NCI-H510A (cell line): ENCODE data around the gene COL23A1.

ENCODE experiments used
- DNase-seq: peaks from one replicate; lab custom pipeline; 2025; lab: John Stamatoyannopoulos, UW

The COL23A1 gene

DNA sequence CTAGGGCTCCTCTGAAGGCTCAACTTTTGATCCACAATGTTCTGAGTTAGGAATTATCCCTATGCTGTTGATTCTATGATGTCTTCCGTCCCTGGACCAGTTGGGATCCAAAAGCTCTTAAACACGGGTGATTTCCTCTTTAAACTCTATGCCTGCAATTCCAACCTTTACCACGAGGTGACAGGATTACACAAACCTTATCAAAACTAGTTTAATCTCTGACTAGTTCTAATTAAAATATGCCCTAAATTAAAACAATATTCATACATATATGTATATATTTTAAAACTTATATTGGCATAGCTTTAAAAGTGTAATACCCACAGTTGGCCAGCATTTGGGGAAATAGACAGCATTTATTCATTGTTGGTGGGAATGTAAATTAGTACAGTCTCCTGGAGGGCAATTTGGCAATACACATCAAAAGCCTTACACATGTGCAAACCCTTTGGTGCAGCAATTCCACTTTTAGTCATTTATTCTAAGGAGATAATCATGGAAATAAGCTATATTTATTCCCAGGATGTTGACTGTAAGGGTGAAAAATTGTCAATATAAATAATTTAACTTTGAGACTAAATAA, 306.0 kb downstream of the COL23A1 start:
- DNase-seq: no peak

DNA sequence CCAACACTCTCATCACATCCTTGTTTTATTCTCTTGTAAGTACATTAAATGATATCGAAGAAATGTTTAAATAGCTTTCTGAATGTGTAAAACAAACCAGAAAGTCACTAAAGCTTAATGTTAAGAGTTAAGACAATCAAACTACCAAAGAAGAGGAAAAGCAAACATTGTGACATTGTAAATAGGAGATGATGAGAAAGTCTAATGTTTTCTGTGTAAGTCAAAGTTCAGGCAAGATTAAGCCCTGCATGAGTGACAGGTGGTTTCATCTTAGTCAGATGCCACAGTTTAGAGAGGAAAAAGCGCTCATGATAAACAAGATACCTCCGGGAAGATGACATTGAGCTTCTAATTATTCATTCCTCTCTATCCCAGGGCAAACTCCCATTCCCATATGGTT, 306.7 kb downstream of the COL23A1 start:
- no peak for DNase-seq

DNA sequence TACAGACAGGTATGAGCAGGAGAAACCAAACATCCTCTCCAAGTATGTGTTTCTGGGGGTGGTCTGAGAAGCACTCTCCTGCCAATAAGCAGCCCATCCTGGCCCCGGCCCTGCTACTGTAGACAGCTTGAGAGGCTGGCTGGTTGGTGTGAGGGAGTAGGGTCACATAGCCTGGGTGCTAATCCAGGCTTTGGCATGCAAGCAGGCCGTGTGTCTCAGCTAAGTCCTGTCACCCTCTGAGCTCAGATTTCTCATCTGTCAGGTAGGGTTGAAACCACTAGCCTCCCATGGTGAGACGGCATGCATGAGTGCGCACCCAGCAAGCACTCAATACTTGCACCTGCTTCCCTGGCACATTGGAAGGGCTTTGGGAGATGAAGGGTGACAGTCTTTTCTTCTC, 307.8 kb downstream of the COL23A1 start:
- no peak for DNase-seq

DNA sequence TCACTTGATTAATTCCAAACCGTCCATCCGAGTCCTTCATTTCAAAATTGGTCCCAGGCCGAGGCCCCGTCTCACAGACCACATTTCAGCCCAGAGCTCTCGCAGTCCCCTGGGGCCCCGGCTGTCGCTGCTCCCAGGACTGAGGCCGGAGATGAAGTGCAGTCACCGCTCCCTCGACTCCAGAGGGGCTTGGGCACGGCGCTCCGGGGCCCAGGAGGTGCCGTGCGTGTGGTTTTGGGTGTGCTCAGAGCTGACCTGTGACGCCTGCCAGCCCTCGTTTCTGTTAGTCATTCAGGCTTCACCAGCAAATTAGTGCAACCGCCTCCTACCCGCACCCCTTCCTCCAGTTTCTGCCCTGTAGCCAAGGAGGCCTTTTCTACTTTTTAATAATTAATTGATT, 308.9 kb downstream of the COL23A1 start:
- no peak for DNase-seq

DNA sequence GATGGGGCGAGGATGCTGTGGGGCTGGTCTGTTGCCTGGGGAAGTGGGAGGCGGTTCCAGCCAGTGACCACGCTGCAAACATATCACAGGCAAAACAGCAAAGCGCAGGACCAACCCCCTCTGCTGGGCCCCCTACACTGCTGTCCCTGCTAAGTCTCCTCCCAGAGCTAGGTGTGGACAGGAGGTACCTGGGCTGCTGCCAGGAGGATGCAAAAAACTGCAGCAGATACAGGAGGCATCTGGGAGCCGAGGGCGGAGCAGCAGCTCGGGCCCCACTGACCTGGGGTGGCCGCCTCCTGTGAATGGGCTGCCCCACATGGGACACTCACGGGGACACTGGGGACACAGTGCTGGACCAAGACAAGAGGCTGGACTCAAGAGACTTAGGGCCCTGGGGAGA, 309.6 kb downstream of the COL23A1 start:
- DNase-seq: no peak

DNA sequence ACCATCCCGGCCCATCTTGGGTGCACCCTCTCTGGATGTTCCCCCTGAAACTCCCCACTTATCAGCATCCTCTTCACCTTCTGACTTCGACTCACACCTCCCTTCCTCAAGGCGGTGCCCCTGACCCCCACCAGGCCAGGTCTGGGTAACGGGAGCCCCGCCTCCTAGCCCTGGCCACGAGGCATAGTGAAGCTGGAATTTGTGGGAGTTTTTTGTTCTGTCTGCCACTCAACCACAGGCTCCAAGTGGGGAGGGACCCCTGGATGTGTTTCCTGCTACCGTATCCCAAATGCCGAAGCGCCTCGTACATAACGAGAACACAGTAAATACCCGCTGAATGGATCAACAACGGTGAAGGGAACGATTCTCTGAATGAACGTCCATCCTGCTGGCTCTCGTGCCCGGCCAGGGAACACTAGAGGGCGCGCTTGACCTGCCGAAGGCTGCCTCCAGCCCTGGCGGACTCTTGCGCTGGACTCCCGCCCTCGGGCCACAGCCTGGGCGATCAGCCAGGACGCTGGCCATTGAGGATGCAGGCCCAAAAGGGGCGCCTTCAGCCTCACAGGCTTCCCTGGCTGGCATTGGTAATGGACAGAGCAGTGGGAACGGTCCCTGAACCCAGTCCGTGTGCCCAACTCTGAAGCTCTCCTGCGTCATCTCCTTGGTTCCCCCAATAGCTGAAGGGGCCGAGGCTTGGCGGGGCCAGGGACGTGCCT, 310.3 kb downstream of the COL23A1 start:
- no peak for DNase-seq

DNA sequence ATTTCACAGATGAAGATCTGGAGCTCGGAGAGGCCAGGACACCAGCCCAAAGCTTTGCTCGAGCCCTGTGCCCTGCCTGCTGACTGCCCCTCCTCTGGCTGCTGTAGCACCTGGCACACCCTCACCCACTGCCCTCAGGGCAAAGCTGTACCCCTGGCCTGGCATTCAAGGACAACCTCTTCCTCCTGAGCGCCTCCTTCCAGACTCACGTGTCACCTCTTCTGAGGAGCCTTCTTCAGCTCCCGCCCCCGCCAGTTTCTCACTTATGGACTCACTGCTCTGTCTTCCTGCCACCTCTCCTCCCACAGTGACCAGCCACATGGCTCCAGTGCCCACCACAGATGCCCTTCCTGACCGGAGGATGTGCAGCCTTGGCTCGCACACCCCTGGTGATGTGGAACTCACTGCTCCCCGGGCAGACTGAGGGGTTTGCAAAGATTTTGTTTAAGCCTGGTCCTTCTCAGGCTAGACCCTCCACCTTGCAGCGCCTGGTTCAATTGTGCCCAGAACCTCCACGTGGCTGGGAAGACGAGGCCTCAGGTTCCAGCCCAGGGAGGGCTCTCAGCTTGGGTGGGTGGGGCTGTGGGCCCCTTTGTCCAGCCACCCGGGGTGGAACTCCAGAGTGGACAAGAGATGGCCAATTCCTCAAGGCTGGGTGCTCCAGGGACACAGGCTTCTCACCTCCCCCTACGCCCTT, 311.0 kb downstream of the COL23A1 start:
- no peak for DNase-seq

DNA sequence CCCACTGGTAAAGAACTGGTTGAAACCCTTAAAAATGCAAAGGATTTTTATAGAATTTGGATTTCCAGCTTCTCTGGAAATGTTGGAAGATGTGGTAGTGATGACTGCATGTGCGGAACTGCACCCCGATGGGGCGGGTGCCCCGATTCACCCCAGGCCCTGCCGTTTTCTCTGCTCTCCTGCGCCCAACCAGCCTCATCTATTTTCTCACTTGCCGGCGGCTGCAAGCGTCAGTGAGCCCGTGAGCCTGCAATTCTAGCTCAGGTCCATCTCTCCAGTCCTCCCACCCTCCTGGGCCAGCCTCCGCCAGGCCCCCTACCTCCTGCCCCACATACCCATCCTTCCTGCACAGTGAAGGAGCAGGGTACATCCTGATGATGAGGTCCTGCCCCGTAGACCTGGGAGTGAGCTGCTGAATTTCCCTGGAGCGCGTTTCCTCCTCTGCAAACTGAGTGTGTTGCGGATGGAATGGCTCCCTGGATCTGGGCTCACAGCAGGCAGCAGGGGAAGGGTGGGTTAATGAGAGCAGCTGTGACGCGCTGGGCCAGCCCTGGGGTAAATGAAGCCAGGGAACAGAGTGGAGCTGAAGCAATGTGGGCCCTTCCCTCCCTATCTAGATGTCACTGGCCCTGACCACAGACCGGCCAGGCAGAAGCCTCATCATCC, 311.7 kb downstream of the COL23A1 start:
- no peak for DNase-seq

DNA sequence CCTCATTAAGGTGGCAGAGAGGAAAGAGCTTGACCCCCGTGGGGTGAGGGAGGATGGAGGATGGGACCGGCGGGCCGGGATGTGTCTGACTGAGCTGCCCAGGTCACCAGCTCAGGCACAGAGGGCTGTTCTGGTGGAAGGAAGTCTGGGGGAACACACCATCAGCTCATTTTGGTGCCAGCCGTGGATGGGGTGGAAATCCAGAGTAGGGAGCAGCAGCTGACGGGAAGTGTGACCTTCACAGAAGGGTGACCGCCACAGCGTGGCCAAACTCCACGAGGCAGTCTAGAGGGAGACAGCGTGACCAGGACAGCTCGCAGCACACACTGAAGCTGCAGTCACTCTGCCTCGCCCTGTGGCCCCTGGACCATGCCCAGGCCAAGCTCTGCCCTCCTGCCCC, 312.3 kb downstream of the COL23A1 start:
- DNase-seq: no peak

DNA sequence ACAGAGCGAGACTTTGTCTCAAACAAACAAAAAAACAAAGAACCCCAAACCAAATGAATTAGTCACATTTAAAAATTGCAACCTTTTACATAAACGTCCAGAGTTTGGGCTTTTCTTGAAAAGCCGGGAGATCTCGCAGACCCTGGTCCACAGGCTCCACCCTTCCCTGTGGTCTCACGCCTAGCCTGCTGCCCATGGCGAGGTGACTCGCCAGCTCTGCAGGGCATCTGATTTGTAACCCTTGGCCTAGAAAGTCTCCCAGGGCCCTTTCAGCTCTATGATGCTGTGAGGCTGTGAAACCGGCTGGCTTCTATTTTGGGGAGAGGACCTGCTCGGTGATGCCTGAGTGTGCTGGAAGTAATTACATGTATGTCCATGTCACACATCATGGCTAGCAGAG, 312.8 kb downstream of the COL23A1 start:
- DNase-seq: no peak

DNA sequence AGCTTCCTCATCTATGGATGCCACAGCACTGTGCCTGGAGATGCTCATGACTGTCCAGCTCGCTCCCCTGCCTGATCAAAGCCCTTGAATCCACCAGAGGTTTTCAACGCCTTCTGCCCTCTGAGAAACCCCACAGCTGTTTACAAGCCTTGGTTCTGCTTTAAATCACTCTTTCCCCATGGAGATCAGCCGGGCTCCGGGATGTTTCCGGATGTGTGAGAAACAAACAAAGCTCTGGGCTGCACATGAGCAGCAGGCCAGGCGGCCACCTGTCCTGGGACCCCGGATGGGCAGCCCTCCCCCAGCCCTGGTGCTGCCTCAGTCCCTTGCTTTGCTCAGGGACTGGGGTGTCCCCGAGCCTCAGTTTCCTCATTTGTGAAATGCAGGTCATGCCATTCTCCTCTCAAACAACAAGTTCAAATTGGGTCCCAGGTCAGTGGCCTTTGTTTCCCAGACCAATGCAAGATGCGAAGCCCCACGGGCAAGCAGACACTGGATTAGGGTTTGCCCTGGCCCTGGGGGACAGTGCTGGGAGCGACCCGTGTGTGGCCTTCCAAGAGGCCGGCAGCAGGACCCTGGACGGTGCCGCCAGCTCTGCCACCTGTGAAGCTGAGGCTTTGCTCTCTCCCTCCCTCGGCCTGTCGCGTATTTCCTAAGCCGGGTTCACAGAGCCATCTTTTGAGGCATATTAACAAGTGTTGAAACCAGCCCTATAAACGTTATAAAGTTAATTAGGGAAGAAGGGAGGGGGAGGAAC, 315.2 kb downstream of the COL23A1 start:
- no peak for DNase-seq

DNA sequence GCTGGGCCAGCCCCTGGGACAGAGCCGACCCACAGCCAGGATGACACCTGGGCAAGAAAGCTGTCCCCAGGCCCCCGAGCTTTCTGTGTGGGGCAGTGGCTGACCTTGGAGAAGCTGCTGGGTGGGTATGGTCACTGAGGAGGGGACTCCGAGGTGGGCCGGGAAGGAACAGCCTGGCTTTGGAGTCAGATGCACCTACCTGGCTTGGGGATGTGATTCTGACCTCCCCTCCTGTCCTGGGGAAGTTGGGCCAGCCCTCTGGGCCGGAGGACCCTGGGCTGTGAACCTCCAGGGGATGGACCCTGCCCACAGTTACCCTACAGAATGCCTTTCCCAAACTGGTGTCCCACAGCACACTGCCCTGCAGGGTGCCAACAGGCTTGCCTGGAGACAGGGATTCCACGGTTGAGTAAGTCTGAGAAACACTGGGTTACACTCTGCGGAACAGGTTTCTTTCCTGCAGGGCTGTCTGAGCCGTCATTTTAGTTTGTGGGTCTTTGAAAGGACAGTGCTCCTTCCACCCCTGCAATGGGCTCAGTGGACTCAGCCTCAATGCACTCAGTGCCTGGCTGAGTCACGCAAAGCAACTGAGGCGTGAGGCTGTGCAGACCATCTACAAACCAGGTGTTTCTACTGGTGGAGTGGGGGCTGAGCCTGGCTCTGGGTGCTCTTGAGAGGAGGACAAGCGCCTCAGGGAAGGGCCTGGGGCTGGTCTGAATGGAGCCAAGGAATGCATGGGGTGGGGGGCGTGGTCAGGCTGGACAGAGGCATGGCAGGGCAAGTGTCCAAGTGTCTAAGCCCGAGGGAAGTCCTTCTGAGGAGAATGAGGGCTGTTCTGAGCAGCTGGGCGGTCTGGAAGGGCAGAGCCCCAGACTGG, 316.3 kb downstream of the COL23A1 start:
- no peak for DNase-seq

DNA sequence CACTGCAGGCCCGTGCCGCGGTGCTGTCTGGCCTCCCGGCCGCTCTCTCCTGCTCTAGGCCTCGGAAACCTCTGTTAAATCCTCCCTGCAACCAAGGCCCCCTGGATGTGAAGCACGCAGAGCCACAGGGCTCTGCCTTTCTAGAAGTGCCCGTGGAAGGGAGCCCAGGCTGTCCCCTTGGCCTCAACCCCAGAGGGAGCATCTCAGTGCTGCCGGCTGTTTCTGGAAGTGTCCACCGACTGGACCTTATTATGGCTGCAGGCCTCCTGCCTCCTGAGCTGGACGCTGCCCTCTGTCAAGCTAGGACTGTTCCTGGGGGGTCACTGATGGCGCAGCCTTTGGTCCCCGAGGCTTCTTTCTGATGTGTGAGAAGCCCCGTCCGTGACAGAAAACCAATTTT, 317.2 kb downstream of the COL23A1 start:
- no peak for DNase-seq

DNA sequence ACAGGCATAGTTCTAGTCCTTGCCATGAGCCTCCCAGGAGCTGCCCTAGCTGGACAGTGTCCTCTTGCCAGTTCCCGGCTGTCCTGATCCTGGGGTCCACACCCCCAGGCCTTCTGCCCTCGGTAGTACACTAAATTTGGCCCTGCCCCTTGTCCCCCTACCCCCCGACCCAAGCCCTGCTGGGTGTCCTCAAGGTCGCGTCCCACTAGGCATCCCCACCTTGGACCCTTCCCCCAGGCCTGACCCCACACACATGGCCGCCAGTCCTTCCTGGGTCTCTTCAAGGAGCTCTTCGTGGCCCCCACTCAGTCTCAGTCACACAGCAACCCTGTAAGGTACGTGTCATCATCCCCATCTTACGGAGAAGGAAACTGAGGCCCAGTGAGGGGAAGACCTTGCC, 317.6 kb downstream of the COL23A1 start:
- no peak for DNase-seq

DNA sequence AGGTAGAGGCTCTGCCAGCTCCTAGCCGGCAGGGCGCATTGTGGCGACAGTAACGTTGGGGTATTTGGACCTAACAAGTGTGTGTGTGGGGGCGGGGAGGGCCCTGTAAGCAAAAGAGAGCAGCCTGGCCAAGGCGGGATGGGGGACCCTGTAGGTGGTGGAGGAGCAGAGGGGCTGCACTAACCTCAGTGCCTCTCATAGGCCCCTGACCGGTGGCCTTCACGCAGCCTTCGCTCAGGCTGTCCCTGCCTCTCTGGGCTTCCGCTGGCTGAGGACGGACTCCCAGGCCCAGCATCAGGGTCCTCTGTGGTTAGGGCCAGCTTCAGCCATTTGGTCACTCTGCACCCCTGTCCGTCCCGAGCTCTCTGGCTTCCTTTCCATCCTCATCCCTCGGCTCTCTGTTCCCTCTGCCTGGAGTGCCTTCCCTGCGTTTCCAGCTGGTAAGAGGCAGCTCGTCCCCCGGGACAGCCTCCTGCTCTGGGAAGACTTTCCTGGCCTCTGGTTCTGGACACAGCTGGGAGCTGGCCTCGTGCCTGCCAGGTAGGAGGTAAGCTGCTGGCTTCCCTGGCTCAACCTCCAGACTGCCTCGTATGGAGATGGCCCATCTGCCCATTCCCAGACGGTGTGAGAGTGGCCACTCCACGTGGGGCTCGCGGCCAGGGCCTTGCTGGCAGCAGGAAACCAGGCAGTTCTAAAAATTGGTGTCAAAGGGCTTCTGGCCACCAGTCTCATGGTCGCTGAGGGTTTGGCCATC, 318.3 kb downstream of the COL23A1 start:
- DNase-seq: no peak

DNA sequence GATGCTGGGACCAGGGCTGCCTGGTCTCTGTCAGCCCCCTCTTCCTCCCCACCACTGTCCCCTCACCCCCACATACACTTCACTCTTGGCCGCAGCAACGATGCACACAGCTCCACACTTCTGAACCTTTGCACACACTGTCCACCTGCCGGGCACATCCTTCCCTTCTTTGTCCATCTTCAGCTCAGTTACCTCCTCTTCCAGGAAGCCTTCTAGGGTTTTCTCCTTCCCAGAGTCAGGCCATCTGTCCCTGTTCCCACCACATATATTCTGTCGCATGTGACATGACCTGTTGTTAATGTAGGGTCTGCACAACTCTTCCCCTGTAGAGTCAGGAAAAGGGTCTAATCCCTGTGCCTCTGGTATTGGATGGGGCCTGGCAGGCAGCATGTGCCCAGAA, 319.0 kb downstream of the COL23A1 start:
- no peak for DNase-seq

DNA sequence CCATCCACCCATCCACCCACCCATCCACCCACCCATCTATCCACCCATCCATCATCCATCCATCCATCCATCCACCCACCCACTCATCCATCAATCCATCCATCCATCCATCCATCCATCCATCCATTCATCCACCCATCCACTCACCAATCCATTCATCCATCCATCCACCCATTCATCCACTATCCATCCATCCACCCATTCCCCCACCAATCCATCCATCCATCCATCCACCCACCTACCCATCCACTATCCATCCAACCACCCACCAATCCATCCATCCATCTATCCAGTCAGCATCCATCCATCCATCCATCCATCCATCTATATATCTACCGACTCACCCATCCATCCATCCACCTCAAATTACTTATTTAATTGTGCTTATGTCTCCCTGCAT, 320.7 kb downstream of the COL23A1 start:
- no peak for DNase-seq

DNA sequence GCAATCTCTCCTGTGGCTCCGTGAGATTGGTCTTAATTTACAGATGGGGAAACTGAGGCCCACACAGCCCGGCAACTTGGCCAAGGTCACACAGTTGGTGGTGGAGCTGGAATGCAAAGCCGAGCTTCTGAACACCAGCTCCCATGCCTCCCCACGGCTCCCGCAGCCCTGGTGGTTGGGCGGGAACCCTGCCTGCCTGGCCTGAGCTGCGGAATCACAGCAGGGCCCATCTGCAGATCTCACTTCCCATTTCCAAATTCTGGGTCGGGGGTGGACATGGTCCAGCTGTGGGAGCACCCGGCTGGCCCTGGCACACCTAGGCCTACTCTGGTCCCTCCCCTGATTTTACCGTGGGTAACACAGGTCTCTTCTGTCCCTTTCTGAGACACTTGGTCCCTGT, 322.3 kb downstream of the COL23A1 start:
- DNase-seq: no peak

DNA sequence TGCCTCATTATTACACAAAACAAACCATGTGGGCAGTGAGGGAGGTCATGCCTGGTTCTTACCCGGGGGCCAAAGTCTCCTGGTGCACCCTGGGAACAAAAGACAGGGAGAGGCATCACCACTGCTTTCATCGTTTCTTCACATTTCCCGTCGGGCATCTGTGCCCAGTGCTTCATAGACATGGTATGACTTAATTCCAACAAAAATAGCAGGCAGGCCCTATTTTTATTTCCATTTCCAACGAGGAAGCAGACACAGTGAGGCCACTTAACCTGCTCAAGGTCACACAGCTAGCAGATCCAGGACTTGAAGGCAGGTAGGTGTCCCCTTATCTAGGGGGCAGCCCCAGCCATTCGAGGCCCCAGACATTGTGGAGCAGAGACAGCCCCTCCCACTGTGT, 322.9 kb downstream of the COL23A1 start:
- DNase-seq: no peak

DNA sequence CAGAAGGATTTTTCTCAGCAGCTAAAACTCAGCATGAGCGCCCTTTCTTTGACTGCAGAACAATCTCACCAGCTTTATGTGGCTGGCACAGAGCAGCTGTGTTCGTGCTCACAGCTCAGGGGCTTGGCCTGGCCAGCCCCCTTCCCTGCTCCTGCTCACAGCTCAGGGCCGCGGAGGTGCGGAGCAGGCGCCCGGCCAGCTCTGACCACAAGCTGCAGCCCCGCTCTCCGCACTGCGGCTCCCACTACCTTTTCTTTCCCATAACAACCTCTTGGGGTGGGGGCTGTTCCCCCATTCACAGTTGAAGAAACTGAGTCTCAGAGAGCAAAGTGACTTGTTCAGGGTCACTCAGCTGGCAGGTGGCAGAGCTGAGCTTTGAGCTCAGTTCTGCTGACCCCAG, 323.6 kb downstream of the COL23A1 start:
- no peak for DNase-seq

DNA sequence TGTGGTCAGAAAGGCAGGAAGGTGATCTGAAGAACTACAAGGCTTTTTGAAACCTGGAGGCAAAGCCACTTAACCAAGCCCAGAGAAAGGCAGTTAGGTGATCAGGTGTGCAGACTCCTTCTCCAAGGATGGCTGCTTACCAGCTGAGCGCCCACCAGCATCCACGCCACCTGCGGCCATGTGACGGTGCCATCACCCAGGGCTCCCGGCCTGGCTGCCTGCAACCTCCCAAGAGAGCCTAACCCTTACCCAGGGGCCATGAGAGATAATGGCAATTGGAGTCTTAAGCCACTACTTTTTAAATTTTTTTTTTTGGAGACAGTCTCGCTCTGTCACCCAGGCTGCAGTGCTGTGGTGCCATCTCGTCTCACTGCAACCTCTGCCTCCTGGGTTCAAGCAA, 324.4 kb downstream of the COL23A1 start:
- DNase-seq: no peak
